Measurements from ENCODE around the gene MS4A2. TPM values are rescaled to one million over a fixed set of nuclear protein-coding genes. Genes with fewer than 3 reads are reported as not detected.
"Not testable (repeated sequence)": the region's sequence is repeated elsewhere in the genome, so short reads cannot be mapped to it uniquely, and the experiment has no call there.

Gene MS4A2
- total RNA-seq, 1 donor from 2014 or later: 3.0 TPM

GRCh38 chr11:60101368-60101767 lies 12.9 kb downstream of the MS4A2 start:
- not testable (repeated sequence) for DNase-seq (ENCODE audit: low spot score)

GRCh38 chr11:60104471-60105115 lies 16.1 kb downstream of the MS4A2 start:
- not testable (repeated sequence) for DNase-seq (ENCODE audit: low spot score)

- DNase-seq (ENCODE audit: low spot score): not testable (repeated sequence)
These were observed 20.2 kb downstream of the MS4A2 start for GRCh38 chr11:60108631-60109030.

GRCh38 chr11:60111793-60112192 lies 23.3 kb downstream of the MS4A2 start:
- no peak for DNase-seq (ENCODE audit: low spot score)

- DNase-seq (ENCODE audit: low spot score): no peak
These were observed 28.7 kb downstream of the MS4A2 start for GRCh38 chr11:60116996-60117790.

GRCh38 chr11:60118338-60118737 lies 29.9 kb downstream of the MS4A2 start:
- DNase-seq (ENCODE audit: low spot score): no peak

- no peak for DNase-seq (ENCODE audit: low spot score)
These were observed 31.2 kb downstream of the MS4A2 start for GRCh38 chr11:60119710-60120109.

GRCh38 chr11:60121264-60121663 lies 32.8 kb downstream of the MS4A2 start:
- no peak for DNase-seq (ENCODE audit: low spot score)

GRCh38 chr11:60122414-60123036 lies 34.1 kb downstream of the MS4A2 start:
- no peak for DNase-seq (ENCODE audit: low spot score)

- DNase-seq (ENCODE audit: low spot score): no peak
These were observed 36.5 kb downstream of the MS4A2 start for GRCh38 chr11:60124802-60125432.

GRCh38 chr11:60125956-60126585 lies 37.6 kb downstream of the MS4A2 start:
- DNase-seq (ENCODE audit: low spot score): no peak

- DNase-seq (ENCODE audit: low spot score): no peak
These were observed 38.9 kb downstream of the MS4A2 start for GRCh38 chr11:60127311-60127811.

GRCh38 chr11:60128376-60128775 lies 39.9 kb downstream of the MS4A2 start:
- DNase-seq (ENCODE audit: low spot score): no peak

GRCh38 chr11:60128866-60129265 lies 40.4 kb downstream of the MS4A2 start:
- DNase-seq (ENCODE audit: low spot score): not testable (repeated sequence)

GRCh38 chr11:60129853-60130252 lies 41.4 kb downstream of the MS4A2 start:
- no peak for DNase-seq (ENCODE audit: low spot score)

- no peak for DNase-seq (ENCODE audit: low spot score)
These were observed 42.0 kb downstream of the MS4A2 start for GRCh38 chr11:60130496-60130895.

GRCh38 chr11:60131912-60132311 lies 43.4 kb downstream of the MS4A2 start:
- DNase-seq (ENCODE audit: low spot score): no peak

- DNase-seq (ENCODE audit: low spot score): no peak
These were observed 45.5 kb downstream of the MS4A2 start for GRCh38 chr11:60133917-60134316.

- no peak for DNase-seq (ENCODE audit: low spot score)
These were observed 55.3 kb downstream of the MS4A2 start for GRCh38 chr11:60143768-60144167.

- DNase-seq (ENCODE audit: low spot score): no peak
These were observed 57.2 kb downstream of the MS4A2 start for GRCh38 chr11:60145677-60146076.
